Left lung (tissue), 10 donors: Measurements from ENCODE around the gene NOX5. TPM values are rescaled to one million over a fixed set of nuclear protein-coding genes. Genes with fewer than 3 reads are reported as not detected.
A peak's percentile ranks its signal among the peaks of the same experiment; 100 is the strongest.

Experiments used
- ATAC-seq: fragments of 200-7000 bp; cut with Tn5 transposase; one replicate; pipeline ENCODE4 v1.9.1; 2020; ENCODE audit warnings: moderate library complexity
- DNase-seq, 4 donors: peaks; one replicate each; pipeline ENCODE4 v3.0.0-alpha.2; 2013 to 2020
- H3K27ac ChIP-seq, 2 donors: fragments of 200-600 bp; sonication (generic) in 1 of 2; one replicate each; pipeline versions ENCODE4 v1.5.0 to v1.8.0; 2020 to 2021
- H3K27me3 ChIP-seq, 2 donors: fragments of 200-600 bp; sonication (generic) in 1 of 2; one replicate each; pipeline versions ENCODE4 v1.5.0 to v1.8.0; 2020 to 2021
- H3K36me3 ChIP-seq, 2 donors: fragments of 200-600 bp; sonication (generic) in 1 of 2; one replicate each; pipeline versions ENCODE4 v1.5.0 to v1.8.0; 2020 to 2021
- H3K4me1 ChIP-seq, 2 donors: fragments of 200-600 bp; one replicate each; pipeline ENCODE4 v1.8.0; 2021
- H3K4me3 ChIP-seq, 2 donors: fragments of 200-600 bp; sonication (generic) in 1 of 2; one replicate each; pipeline versions ENCODE4 v1.5.0 to v1.8.0; 2020 to 2021; ENCODE audit warnings: mild to moderate bottlenecking in 1 of 2
- H3K9me3 ChIP-seq, 2 donors: fragments of 200-600 bp; sonication (generic) in 1 of 2; one replicate each; pipeline versions ENCODE4 v1.5.0 to v1.8.0; 2020 to 2021
- CTCF ChIP-seq, 2 donors: fragments of 200-600 bp; sonication (generic) in 1 of 2; IDR thresholded peaks; one replicate each; pipeline versions ENCODE4 v1.5.0 to v1.8.0; 2021; ENCODE audit warnings: antibody characterized with exemption in 2 of 2
- intact Hi-C, 2 donors: fragments of 100-400 bp; cut with DNase I; formaldehyde crosslinking; loops; one replicate each; pipeline versions ENCODE4 v1.11.2 to v1.14.2; 2022
- polyA plus RNA-seq, 6 donors: library from polyadenylated mRNA; unstranded; fragments of 120-200 nt; gene quantifications; one replicate each; pipeline ENCODE4 v1.2.1, GENCODE V29; 2013; ENCODE audit not compliant: insufficient read length in 6 of 6
- total RNA-seq, 2 donors: library from RNA; stranded (reverse); fragmentation: NEBNext Ultra II Directional; extraction: Animal tissue kit (Norgen Biotek cat#: 25700); gene quantifications; one replicate each; pipeline ENCODE4 v1.2.1, GENCODE V29; 2021
- donor health status: DM: no; HTN: yes; CAD: no.
- donor health status: DM: no; HTN: no; CAD: no.

The NOX5 gene
- total and polyA plus RNA-seq, 8 donors: 0.16 to 0.83 (median 0.41) TPM

GRCh38 chr15:68992696-68993095, 21.8 kb upstream of the NOX5 start:
- H3K4me1 ChIP-seq: no peaks in the 10 kb centered on the region
- TF ChIP-seq CTCF (IDR thresholded peaks at IDR 0.05): no peak
- ATAC-seq (no peak), DNase-seq (no peak)
- H3K27ac ChIP-seq: no peak overlapping the region
- H3K4me3 ChIP-seq: no peak overlapping the region
- H3K36me3 ChIP-seq: no peaks in the 10 kb centered on the region
- H3K27me3 ChIP-seq: no peaks in the 10 kb centered on the region
- H3K9me3 ChIP-seq: no peaks in the 10 kb centered on the region
- intact Hi-C loops: no loop called here

GRCh38 chr15:68993276-68993675, 21.2 kb upstream of the NOX5 start:
- H3K4me3 ChIP-seq: no peak overlapping the region
- H3K9me3 ChIP-seq: no peaks in the 10 kb centered on the region
- H3K27me3 ChIP-seq: no peaks in the 10 kb centered on the region
- no peak for TF ChIP-seq CTCF (IDR thresholded peaks at IDR 0.05)
- H3K36me3 ChIP-seq: no peaks in the 10 kb centered on the region
- no peaks in the 10 kb centered on the region for H3K4me1 ChIP-seq
- intact Hi-C loops: no loop called here
- ATAC-seq: no peak
- H3K27ac ChIP-seq: no peak overlapping the region
- DNase-seq: no peak

DNA sequence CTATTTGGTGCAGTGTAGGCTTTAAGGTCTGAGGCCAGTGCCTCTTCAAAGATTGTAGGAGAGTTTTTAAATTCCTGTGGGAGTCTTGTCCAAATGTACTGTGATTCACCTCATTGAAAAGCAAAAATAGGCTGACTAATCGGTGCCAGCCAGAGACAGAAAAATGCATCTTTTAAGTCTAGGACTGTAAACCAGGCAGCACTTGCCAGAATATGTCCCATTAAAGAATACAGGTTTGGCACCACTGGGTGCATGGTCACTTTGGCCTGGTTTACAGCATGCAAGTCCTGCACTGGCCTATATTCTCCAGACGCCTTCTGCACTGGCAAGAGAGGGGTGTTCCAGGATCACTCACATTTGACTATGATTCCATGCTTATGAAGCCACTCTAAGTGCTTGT, 20.3 kb upstream of the NOX5 start:
- intact Hi-C loops: no loop called here
- H3K4me1 ChIP-seq: no peaks in the 10 kb centered on the region
- H3K9me3 ChIP-seq: no peaks in the 10 kb centered on the region
- H3K36me3 ChIP-seq: no peaks in the 10 kb centered on the region
- no peak overlapping the region for H3K27ac ChIP-seq
- TF ChIP-seq CTCF (IDR thresholded peaks at IDR 0.05): no peak
- ATAC-seq (peak; percentile 46), DNase-seq (no peak)
- H3K4me3 ChIP-seq: no peak overlapping the region
- no peaks in the 10 kb centered on the region for H3K27me3 ChIP-seq

DNA sequence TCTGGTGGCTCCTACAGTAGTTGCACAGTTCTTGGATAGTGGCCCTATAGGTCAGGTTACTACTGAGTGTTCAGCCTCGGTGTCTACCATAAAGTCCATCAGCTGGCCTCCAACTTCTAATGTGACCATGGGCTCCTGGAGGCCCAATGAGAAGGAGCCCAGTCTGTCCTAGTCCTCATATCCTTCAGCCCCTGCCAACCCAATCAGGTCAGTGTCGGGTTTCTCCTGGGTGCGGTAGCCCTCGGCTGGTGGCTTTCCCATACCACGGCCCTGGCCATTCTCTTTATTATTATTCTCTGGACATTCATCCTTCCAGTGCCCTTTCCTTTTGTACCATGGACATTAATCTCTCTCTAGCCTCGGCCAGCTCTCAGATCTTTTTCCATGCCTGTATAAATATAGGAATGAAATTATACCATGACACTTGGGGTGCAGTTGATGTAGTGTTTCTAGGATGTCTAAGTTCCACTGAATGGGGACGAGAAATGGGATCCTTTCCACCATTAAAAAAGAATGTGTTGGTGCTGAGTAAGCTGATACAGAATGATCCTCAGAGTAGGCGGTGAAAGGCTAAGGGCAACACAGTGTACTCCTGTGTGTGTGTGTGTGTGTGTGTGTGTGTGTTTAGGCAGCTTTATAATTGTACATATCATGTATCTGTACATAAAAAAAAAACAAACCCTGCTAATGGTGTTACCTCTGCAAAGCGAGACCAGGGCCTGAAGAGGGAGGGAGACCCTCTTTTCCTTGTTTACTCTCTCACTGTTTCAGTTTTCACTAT, 19.3 kb upstream of the NOX5 start:
- Histone ChIP-seq H3K4me3 (no peak overlapping the region), H3K4me1 (no peaks in the 10 kb centered on the region), H3K27me3 (no peaks in the 10 kb centered on the region), H3K9me3 (no peaks in the 10 kb centered on the region), H3K27ac (no peak overlapping the region), H3K36me3 (no peaks in the 10 kb centered on the region)
- DNase-seq (no peak), ATAC-seq (no peak)
- intact Hi-C loops: no loop called here
- no peak for TF ChIP-seq CTCF (IDR thresholded peaks at IDR 0.05)

DNA sequence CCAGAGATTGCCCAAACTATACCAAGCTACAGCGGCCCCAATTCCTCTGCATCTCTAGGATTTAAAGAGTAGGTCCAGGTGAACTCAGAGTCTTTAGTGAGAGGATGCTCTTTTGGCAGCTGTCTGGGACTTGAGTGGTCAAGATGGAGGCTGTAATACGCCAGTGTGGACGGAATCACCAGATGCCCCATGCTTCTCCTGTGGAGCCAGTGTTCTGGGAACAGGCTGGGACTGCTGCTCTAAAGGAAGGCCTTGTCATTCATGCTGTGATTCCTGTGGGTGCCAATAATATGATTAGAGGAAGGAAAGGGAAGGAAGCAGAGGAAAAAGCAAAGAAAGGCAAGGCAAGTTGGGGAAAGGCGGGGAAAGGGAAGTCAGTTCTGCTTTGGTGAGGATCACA, 17.4 kb upstream of the NOX5 start:
- H3K27ac ChIP-seq: no peak overlapping the region
- intact Hi-C loops: no loop called here

More for the DNA sequence above, 17.4 kb upstream of the NOX5 start:
- DNase-seq (no peak), ATAC-seq (no peak)
- Histone ChIP-seq H3K4me1 (no peaks in the 10 kb centered on the region), H3K36me3 (no peaks in the 10 kb centered on the region), H3K9me3 (no peaks in the 10 kb centered on the region), H3K27me3 (no peaks in the 10 kb centered on the region), H3K4me3 (no peak overlapping the region)
- no peak for TF ChIP-seq CTCF (IDR thresholded peaks at IDR 0.05)
